GM12864 (cell line): ENCODE data around the gene STARD7.

Experiments
- DNase-seq: peaks from one replicate; pipeline ENCODE4 v3.0.0-alpha.2; 2011; ENCODE audit warnings: low read depth
- H3K4me3 ChIP-seq: 2 replicates; pipeline ENCODE4 v1.5.1; 2011; ENCODE audit warnings: mild to moderate bottlenecking, low read depth, low read length, control low read depth
- TF ChIP-seq, protein P1 (sequence below): IDR thresholded peaks from 2 replicates; pipeline ENCODE4 v1.5.1; 2011; ENCODE audit warnings: low read depth, mild to moderate bottlenecking, moderate library complexity, low read length, control low read depth, inconsistent platforms; ENCODE audit errors: missing control alignments

Gene STARD7

DNA sequence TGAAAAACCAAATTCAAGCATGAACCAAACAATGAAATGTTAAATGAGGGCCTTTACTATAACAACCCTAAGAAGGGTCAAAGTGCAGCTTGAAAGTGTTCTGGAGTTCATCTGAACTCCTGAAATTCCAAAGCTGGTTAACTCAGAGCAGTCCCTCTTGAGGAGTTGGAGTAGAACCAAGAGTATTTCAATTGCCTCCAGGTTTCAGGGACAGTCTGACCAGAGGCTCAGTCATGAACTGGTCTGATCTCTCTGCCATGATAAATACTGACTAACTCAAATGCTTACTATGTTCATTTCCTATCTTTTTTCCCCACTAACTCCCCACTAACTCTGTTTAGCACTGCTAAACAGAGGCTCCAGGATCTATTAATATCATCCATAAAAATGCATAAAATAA lies 2.7 kb downstream of the STARD7 start:
- peak overlapping the region; percentile 45 for H3K4me3 ChIP-seq
- DNase-seq: no peak
- TF ChIP-seq, protein P1, sequence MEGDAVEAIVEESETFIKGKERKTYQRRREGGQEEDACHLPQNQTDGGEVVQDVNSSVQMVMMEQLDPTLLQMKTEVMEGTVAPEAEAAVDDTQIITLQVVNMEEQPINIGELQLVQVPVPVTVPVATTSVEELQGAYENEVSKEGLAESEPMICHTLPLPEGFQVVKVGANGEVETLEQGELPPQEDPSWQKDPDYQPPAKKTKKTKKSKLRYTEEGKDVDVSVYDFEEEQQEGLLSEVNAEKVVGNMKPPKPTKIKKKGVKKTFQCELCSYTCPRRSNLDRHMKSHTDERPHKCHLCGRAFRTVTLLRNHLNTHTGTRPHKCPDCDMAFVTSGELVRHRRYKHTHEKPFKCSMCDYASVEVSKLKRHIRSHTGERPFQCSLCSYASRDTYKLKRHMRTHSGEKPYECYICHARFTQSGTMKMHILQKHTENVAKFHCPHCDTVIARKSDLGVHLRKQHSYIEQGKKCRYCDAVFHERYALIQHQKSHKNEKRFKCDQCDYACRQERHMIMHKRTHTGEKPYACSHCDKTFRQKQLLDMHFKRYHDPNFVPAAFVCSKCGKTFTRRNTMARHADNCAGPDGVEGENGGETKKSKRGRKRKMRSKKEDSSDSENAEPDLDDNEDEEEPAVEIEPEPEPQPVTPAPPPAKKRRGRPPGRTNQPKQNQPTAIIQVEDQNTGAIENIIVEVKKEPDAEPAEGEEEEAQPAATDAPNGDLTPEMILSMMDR: no peak

DNA sequence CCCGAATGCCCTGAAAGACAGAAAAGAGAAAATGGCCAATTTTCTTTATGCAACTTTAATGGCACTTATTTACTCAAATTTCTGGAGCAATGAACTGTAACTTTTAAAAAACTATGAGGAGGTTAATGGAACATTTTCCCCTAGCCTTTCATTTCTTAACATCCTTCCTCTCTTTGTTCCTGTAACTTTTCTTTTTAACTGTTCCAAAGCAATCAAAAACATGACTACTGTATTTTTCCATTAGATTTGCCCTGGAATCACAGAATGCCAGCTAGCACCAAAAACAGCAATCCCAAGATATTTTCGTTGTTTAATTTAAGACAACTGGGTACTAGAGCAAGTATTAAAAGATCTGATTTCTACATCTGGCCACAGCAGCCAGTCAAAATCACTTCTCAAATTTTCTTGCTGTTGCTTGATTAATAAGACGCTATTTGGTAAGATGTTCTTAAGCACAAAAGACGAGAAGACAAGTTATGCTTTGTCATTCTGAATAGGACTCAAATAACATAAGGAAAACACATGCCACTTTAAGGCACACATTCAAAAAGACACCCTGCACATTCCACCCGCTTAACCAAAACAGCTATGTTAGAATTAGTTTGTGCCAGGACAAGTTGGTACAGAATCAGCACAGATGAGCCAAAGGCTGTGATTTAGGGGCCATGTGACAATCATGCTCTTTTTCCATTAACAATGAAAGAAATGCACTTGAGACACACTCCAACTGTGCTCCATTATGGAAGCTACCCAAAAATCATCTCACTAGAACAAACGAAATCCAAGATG lies 3.6 kb downstream of the STARD7 start:
- peak overlapping the region; percentile 26; the same call in 1 of the 2 replicates for H3K4me3 ChIP-seq
- TF ChIP-seq, protein P1: no peak
- DNase-seq: no peak

DNA sequence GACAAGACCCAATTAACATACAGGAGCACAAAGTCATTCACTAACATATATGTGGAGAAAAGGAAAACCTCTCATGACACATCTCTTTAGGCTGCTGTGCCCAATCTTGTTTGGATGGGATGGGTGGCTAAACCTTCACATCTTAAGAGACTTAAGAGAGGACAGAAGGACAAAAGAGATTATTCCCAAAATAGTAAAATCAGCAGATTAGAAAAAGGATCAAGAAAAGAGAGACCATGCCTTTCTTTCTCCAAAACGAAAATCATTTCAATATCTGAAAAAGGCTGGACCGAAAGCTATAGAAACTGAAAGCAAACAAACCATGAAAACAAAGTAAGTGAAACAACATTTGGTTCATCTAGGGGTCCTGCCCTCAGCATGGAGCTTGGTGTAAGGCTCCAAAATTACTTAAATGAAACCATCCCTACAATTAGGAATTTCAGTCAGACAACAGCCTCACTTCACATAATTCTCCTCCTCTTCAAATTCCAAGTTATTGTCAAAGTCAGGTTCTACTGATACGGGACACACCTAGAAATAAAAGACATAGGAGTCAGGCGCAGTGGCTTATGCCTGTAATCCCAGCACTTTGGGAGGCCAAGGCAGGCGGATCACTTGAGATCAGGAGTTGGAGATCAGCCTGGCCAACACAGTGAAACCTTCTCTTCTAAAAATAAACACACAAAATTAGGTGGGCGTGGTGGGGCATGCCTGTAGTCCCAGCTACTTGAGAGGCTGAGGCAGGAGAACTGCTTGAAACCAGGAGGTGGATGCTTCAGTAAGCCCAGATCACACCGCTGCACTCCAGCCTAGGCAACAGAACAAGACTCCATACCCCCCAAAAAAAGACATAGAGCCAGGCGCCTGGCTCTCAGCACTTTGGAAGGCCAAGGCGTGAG lies 5.2 kb downstream of the STARD7 start:
- no peak for DNase-seq
- H3K4me3 ChIP-seq: peak overlapping the region; percentile 13
- TF ChIP-seq, protein P1: no peak

DNA sequence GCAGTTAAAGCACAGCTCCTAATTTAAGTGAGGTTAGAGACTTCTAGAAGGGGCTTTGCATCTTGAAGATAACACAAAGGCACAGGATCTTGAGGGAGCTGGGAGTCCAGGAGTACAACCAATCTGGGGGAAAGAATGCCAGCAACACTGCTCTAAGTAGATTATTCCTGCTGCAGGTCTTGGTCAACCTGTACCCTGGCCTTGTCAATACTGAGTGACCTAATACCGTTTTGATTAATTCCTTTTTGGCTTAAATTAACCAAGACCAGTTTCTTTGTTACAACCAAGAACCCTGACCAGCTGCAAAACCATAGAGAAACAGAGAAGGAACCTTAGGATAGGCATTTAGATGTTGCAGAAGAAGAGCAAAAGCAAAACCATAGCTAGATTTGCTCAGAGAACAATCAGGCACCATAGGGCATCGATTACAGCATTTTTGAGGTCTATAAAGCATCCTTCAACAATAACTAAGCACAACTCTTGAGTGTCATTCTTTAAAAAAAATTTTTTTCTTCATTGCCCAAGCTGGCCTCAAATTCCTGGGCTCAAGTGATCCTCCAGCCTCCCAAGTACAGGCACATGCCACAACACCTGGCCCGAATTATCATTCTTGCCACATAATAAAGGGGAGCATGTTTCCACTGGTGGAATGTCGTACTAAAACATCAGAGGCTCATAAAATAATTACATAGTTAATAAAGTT lies 6.3 kb downstream of the STARD7 start:
- no peak overlapping the region; the same call in 1 of the 2 replicates for H3K4me3 ChIP-seq
- TF ChIP-seq, protein P1: no peak
- DNase-seq: no peak

DNA sequence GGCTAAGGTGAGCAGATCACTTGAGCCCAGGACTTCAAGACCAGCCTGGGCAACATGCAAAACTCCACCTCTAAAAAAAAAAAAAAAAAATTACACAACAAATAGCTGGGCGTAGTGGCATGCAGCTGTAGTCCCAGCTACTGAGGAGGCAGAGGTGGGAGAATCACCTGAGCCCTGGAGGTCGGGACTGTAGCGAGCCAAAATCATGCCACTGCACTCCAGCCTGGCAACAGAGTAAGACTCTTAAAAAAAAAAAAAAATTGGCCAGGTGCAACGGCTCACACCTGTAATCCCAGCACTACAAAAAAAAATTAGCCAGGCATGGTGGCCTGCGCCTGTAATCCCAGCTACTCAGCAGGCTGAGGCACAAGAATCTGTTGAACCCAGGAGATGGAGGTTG lies 7.3 kb downstream of the STARD7 start:
- no peak overlapping the region for H3K4me3 ChIP-seq
- TF ChIP-seq, protein P1: no peak
- DNase-seq: no peak

DNA sequence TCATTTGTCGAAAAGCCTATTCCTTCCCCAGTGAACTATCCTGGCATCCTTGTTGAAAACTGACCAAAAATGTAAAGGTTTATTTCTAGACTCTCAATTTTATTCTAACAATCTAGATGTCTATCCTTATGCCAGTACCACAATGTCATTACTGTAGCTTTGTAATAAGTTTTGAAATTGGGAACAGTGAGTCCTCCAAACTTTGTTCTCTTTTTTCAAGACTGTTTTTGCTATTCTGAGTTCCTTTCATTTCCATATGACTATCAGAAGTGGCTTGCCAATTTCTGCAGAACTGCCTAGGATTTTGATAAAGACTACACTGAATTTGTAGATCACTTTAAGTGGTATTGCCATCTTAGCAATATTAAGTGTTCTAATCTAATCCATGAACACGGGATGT lies 9.7 kb downstream of the STARD7 start:
- TF ChIP-seq, protein P1: no peak
- no peak for DNase-seq
- no peak overlapping the region for H3K4me3 ChIP-seq
